Thyroid gland (tissue), 4 donors: ENCODE measurements around the gene TRIM50.

Experiments used
- POLR2A ChIP-seq, 2 donors: fragments of 450-650 bp; IDR thresholded peaks; one replicate each; pipeline ENCODE4 v1.6.1; 2017; ENCODE audit warnings: antibody characterized with exemption in 2 of 2, mild to moderate bottlenecking in 2 of 2, moderate library complexity in 1 of 2
- TF ChIP-seq, protein P1 (sequence below), 6 experiments: fragments of 200-600 bp in 3 of 6; fragments of 450-650 bp in 3 of 6; sonication (generic) in 3 of 6; IDR thresholded peaks; one replicate each; pipeline ENCODE4 v1.5.1; 2016 to 2019; ENCODE audit warnings: antibody characterized with exemption in 6 of 6, mild to moderate bottlenecking in 2 of 6, inconsistent platforms in 1 of 6, moderate library complexity in 1 of 6

DNA sequence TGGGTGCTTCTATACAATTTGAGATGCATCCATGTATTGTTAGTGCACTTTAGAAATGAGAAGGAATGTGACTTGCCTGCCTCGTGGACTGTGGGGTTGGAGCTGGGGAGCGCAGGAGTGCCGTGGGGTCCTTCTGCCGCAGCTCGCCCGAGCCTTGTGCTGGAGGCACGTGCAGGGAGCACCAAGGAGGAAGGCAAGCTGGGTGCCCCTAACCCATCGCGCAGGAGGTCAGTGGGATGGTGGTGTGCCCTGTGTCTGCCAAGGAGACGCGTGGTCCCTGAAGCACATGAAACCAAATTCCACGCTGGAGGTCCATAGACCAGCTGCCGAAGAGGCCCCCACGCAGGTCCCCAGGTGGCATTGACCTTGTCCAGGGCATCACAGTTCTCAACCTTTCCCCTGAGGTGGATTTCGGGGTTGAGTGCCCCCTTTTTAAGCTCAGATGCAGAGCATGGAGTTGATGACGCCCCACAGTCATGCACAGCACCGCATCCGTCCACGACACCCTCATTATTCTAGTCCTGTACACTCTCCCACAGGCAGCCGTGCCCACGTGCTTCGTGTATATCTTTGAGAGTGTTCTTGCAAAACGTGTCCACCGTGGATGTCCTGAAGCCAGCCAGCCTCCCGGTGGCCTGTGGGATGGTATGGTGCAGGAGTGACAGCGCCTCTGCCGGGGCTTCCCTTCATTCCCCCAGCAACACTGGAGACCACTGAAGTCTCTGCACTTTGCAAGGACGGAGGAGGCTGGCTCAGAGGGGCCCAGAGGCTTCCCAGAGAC lies 35.5 kb upstream of the TRIM50 start:
- TF ChIP-seq, protein P1, sequence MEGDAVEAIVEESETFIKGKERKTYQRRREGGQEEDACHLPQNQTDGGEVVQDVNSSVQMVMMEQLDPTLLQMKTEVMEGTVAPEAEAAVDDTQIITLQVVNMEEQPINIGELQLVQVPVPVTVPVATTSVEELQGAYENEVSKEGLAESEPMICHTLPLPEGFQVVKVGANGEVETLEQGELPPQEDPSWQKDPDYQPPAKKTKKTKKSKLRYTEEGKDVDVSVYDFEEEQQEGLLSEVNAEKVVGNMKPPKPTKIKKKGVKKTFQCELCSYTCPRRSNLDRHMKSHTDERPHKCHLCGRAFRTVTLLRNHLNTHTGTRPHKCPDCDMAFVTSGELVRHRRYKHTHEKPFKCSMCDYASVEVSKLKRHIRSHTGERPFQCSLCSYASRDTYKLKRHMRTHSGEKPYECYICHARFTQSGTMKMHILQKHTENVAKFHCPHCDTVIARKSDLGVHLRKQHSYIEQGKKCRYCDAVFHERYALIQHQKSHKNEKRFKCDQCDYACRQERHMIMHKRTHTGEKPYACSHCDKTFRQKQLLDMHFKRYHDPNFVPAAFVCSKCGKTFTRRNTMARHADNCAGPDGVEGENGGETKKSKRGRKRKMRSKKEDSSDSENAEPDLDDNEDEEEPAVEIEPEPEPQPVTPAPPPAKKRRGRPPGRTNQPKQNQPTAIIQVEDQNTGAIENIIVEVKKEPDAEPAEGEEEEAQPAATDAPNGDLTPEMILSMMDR (IDR thresholded peaks at IDR 0.05): no peak
- no peak for TF ChIP-seq POLR2A (IDR thresholded peaks at IDR 0.05)
